NB4 (cell line): ENCODE results near the gene CUL3.

Source experiments
- DNase-seq: peaks from one replicate; pipeline ENCODE4 v3.0.0; 2010; ENCODE audit warnings: low read depth
- H3K4me3 ChIP-seq: one replicate; pipeline ENCODE4 v1.5.1; 2011; ENCODE audit warnings: mild to moderate bottlenecking, low read depth, low read length, moderate library complexity
- MYC ChIP-seq: IDR thresholded peaks from 2 replicates; pipeline ENCODE4 v1.6.1; 2011; ENCODE audit warnings: low read depth, low read length
- POLR2A ChIP-seq: IDR thresholded peaks from 2 replicates; pipeline ENCODE4 v1.6.1; 2011; ENCODE audit warnings: mild to moderate bottlenecking; ENCODE audit not compliant: insufficient read length; ENCODE audit errors: extremely low read depth
- TF ChIP-seq, protein P1 (sequence below): IDR thresholded peaks from one replicate; pipeline ENCODE4 v1.5.1; 2012; ENCODE audit warnings: low read depth, low read length
- TF ChIP-seq, protein P2 (sequence below): IDR thresholded peaks from 2 replicates; pipeline ENCODE4 v1.6.1; 2011; ENCODE audit warnings: low read depth, low read length

The CUL3 gene

DNA sequence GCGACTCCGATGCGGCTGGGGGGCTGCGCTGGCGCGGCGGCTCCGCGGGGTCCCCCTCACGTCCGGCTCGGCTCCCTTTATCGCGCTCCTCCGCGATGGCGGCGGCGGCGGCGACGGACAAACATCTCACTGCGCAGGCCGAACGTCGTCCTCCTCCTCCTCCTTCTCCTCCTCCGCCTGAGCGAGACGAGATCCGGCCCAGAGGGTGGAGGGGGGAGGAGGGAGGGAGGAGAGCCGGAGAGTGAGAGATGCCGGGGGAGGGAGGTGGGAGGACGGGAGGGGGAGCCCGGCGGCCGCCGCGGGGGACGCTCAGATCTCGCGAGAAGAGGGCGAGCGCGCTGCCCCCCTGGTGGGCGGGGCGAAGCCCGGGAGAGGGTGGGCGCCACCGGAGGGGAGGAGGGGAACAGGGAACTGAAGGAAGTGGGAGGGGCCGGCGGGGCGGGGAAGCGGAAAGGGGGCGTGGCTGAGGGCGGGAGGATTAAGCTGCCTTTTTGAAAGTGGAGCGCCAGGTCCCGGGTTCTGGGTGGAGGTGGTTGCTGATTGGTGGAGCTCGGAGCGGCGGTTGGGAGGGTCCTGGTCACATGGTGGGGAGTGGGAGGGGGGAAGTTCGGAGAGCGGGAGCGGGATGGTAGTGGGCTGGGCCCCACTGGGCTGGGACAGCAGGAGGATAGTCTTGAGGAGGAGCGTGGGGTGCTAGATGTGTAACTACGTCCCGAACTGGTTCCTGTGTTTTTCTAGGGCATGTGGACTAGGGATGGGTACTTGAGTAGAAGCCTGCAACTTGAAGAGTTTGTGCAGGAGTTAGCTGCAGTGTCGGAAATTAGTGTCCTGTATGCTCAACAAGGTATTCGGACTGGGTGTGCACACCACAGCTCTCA is at the start of gene CUL3:
Gene CUL3, minus strand, starts transcription at position 153 of the 878 bp plus-strand sequence. CDS start 354 bp downstream, outside the sequence.
- DNase-seq = peak; percentile 99
- peak within 1 kb of the TSS; percentile 92 for H3K4me3 ChIP-seq
- TF ChIP-seq MYC = peak; percentile 45
- TF ChIP-seq, protein P1, sequence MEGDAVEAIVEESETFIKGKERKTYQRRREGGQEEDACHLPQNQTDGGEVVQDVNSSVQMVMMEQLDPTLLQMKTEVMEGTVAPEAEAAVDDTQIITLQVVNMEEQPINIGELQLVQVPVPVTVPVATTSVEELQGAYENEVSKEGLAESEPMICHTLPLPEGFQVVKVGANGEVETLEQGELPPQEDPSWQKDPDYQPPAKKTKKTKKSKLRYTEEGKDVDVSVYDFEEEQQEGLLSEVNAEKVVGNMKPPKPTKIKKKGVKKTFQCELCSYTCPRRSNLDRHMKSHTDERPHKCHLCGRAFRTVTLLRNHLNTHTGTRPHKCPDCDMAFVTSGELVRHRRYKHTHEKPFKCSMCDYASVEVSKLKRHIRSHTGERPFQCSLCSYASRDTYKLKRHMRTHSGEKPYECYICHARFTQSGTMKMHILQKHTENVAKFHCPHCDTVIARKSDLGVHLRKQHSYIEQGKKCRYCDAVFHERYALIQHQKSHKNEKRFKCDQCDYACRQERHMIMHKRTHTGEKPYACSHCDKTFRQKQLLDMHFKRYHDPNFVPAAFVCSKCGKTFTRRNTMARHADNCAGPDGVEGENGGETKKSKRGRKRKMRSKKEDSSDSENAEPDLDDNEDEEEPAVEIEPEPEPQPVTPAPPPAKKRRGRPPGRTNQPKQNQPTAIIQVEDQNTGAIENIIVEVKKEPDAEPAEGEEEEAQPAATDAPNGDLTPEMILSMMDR = no peak
- TF ChIP-seq, protein P2, sequence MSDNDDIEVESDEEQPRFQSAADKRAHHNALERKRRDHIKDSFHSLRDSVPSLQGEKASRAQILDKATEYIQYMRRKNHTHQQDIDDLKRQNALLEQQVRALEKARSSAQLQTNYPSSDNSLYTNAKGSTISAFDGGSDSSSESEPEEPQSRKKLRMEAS = peak; percentile 81
- TF ChIP-seq POLR2A = peak; percentile 95

DNA sequence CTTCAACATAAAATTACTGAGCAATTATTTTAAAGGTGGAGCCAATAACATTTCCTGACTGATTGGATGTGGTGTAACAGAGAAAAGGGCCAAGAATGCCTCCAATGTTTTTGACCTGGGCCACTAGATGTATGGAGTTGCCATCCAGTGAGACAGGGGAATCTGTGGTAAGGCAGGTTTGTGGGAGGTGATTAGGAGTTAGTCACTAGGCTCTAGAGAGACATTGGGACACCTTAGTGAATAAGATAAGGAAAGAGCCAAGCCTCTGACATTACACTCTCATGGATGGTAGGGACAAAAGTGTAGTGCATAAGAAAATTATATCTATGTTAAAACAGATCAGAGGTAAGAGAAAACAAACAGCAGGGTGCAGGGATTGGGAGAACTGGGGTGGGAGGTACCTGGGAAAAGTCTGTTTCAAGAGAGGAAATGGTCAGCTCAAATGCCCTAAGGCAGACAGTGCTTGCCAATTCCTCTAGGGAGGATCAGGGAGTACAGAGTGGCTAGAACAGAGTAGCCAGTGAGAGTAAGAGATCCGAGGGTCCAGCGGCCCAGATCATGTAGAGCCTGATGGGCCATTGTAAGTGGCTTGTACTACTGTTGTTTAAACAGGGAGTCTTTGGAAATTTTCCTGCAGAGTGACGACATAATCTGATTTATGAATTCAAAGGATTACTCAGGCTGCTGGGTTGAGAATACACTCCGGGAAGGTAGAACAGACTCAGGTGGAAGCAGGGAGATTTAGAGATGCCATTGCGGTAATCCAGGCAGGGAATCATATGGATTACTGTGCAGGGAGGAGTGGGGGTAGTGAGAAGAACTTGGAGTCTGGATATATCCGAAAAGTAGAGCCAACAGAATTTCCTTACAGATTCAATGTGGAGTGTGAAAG is 45.7 kb upstream of the CUL3 start:
- no peak for DNase-seq
- TF ChIP-seq POLR2A (no peak), MYC (no peak)
- TF ChIP-seq, protein P1 = no peak
- TF ChIP-seq, protein P2 = no peak
- H3K4me3 ChIP-seq = no peak overlapping the region

DNA sequence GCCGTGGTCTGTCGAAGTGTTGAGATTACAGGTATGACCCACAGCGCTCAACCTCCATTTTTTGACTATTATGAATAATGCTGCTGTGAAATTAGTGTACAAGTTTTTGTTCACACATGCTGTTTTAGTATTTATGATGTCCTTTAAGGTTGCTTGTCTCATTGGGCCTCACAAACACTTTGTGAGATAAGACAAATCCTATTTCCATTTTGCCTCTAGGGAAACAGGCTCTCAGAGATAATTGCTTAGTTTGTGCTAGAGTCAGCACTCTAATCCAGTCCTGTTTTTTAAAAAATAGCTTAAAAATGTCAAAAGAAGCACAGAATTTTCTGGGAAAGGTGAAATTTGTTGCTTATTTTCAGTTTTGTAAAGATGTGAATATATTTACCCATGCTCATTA is 43.3 kb upstream of the CUL3 start:
- no peak overlapping the region for H3K4me3 ChIP-seq
- no peak for DNase-seq
- TF ChIP-seq, protein P1 = no peak
- TF ChIP-seq, protein P2 = no peak
- no peak for TF ChIP-seq POLR2A
- no peak for TF ChIP-seq MYC

DNA sequence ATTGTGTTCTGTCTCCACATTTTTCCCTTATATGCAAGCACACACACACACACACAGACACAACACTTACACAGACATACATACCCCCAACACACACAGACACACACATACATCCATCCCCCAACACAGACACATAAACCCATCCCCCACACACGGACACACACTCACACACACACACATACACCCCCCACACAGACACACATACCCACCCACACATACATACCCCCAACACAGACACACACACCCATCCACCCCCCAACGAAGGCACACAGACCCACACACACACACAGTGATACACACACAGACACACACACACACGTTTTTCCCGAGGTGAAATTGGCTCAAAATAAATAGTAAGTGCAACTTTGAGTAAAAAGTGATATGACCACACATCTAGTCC is 41.6 kb upstream of the CUL3 start:
- TF ChIP-seq MYC (no peak), POLR2A (no peak)
- TF ChIP-seq, protein P2 = no peak
- TF ChIP-seq, protein P1 = no peak
- H3K4me3 ChIP-seq = no peak overlapping the region
- no peak for DNase-seq

DNA sequence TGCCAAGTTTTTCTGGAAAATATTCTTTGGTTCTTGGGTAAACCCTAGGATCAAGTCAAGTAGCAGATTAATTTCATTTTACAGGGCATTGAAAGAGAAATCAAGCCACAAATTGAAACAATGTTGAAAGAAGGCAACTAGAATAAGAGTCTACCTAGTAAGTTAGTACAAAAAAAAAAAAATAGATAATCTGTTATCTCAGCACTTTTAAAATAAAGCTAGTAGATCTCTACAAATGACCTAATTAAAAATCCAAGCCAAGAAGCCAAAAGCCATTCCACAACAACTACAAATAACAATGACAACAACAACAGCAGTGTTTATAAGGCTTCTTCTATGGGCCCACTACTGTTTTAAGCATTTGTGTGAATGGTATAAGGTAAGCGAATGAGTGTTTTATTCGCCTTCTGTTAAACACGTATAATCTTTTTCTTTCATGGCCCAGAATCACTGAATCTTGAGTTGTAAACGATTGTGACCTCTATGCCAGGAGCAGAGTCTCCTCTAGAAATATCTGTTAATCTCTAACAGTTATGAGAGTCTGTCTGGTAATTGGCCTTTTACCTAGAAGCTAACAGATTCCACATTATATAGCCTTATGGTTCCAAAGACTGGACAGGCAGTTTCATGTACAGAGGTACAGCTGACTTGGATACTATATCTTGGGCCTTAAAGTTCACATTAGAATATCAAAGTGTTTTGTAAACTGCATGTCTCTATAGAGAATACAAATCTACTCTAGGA is 28.6 kb upstream of the CUL3 start:
- no peak for TF ChIP-seq MYC
- DNase-seq = no peak

More for the DNA sequence above, 28.6 kb upstream of the CUL3 start:
- H3K4me3 ChIP-seq = no peak overlapping the region
